Measurements from ENCODE around the gene CLCN4. TPM values are rescaled to one million over a fixed set of nuclear protein-coding genes. Genes with fewer than 3 reads are reported as not detected.

Gene CLCN4
- total RNA-seq, 4 donors from 2014 or later = 7.1 to 19.1 (median 15.9) TPM

DNA sequence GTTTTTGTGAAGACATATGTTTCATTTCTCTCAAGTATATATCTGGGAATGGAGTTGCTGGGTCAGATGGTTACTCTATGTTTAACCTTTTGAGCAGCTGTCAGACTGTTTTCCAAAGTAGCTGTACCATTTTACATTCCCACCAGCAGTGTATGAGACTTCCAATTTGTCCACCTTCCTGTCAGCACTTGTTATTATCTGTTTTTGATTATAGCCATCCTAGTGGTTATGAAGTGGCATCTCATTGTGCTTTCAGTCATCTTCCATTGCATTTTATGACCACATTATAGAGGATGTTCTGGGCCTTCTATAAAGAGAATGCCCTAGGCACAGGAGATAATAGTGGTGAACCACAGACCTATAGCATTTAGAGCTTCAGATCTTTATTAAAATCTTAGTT, 39.2 kb downstream of the CLCN4 start:
- H3K4me3 ChIP-seq (replicated peaks in 1 of 3) = no peak overlapping the region
- no peaks in the 10 kb centered on the region for H3K4me1 ChIP-seq
- H3K27ac ChIP-seq = no peak overlapping the region
- intact Hi-C loops (cut with DNase I) = loop anchor here (10.0 kb wide), 2 partner anchors 439 to 529 kb away; no protein-coding TSS in a partner anchor
- H3K9me3 ChIP-seq = no peaks in the 10 kb centered on the region
- H3K27me3 ChIP-seq = no peaks in the 10 kb centered on the region
- DNase-seq = no peak
- TF ChIP-seq, protein P1, sequence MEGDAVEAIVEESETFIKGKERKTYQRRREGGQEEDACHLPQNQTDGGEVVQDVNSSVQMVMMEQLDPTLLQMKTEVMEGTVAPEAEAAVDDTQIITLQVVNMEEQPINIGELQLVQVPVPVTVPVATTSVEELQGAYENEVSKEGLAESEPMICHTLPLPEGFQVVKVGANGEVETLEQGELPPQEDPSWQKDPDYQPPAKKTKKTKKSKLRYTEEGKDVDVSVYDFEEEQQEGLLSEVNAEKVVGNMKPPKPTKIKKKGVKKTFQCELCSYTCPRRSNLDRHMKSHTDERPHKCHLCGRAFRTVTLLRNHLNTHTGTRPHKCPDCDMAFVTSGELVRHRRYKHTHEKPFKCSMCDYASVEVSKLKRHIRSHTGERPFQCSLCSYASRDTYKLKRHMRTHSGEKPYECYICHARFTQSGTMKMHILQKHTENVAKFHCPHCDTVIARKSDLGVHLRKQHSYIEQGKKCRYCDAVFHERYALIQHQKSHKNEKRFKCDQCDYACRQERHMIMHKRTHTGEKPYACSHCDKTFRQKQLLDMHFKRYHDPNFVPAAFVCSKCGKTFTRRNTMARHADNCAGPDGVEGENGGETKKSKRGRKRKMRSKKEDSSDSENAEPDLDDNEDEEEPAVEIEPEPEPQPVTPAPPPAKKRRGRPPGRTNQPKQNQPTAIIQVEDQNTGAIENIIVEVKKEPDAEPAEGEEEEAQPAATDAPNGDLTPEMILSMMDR (IDR thresholded peaks at IDR 0.05) = no peak
- no peak for TF ChIP-seq POLR2A (IDR thresholded peaks at IDR 0.05)
- H3K36me3 ChIP-seq = peaks cover 0 to 6% of the 10 kb centered on the region in 2 donors

DNA sequence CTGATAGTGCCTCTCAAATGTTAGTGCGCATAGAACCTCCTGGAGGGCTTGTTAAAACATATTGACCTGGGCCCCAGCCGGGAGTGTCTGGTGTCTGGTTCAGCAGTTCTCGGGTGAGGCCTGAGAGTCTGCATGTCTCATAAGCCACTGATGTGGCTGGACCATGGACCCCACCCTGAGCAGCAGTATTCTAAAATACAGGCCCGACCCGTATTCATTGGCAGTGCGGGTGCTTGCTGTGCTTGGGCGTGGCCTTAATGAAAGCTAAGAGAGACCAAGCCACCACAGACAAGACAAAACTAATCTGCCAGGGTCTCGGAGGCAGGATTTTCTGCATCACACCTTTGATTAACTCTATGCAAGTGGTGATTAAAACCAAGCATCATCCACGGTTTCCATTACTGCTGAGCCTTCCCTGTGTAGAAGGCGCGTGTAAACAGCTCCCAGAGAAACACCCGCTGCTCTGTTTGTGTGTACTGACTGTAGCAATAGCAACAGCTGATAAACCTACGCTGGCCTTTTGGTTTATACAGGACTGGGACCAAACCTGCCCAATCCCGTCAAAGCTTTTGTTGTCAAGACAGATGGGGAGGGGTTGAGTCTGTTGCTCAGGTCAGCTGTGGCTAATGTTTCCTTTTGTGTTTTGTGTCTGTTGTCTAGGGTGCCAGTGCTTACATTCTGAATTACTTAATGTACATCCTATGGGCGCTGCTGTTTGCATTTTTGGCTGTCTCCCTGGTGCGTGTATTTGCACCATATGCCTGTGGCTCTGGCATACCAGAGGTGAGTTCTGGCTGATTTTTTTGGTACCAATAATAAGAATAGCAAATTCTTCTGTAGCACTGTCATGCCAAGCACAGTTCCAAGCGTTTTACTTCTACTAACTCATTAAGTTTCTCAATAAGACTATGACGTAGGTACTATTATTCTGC, 40.8 kb downstream of the CLCN4 start:
- intact Hi-C loops (cut with DNase I) = loop anchor here (10.0 kb wide), 2 partner anchors 437 to 527 kb away; no protein-coding TSS in a partner anchor
- H3K4me3 ChIP-seq (replicated peaks in 1 of 3) = no peak overlapping the region
- no peak overlapping the region for H3K27ac ChIP-seq
- TF ChIP-seq, protein P1 (IDR thresholded peaks at IDR 0.05) = no peak
- no peak for TF ChIP-seq POLR2A (IDR thresholded peaks at IDR 0.05)
- peaks cover 0 to 6% of the 10 kb centered on the region in 2 donors for H3K36me3 ChIP-seq
- DNase-seq = no peak
- WGBS, 2 donors = 92% methylated on average over 11 to 16 of the region's 18 CpGs
- H3K9me3 ChIP-seq = no peaks in the 10 kb centered on the region
- no peaks in the 10 kb centered on the region for H3K27me3 ChIP-seq
- no peaks in the 10 kb centered on the region for H3K4me1 ChIP-seq

DNA sequence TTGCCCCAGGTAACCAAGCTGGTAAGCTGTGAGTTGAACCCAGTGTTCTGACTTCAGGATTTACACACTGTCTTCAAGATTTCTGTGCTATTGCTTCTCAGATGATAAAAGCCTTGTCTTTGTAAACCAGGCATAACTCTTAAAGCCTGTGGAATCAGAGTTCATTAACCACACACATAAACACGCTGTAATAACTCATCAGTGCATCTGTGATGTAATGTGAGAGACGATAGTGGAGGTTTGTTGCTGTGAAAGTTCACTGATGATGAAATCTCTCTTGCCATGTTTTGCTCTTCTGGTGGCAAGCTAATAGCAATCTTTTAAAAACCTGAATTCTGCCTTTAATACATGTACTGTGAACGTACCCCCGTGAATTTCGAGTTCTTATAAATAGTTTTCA, 41.5 kb downstream of the CLCN4 start:
- TF ChIP-seq, protein P1 (IDR thresholded peaks at IDR 0.05) = no peak
- TF ChIP-seq POLR2A (IDR thresholded peaks at IDR 0.05) = no peak

DNA sequence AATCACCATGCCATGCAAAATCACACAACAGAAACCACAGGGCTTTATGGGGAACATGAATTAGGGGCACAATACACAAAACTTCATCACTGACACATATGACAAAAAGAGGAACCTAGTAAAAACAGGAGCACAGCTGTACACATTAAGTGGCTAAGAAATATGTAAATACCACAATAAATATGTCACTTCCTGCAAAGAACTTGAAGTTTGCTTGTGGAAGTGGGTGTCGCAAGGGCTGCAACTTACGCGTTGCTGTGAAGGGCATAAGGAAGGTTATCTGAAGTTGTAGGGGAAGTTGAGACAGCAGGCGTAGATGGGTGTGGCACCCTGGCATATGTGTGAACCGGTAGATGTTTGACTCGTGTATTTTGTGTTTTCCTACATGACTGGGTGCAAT, 42.4 kb downstream of the CLCN4 start:
- H3K36me3 ChIP-seq = peaks cover 0 to 6% of the 10 kb centered on the region in 2 donors
- H3K9me3 ChIP-seq = no peaks in the 10 kb centered on the region
- H3K27me3 ChIP-seq = no peaks in the 10 kb centered on the region
- intact Hi-C loops (cut with DNase I) = loop anchor here (10.0 kb wide), 2 partner anchors 436 to 526 kb away; no protein-coding TSS in a partner anchor
- TF ChIP-seq, protein P1 (IDR thresholded peaks at IDR 0.05) = no peak
- no peak for TF ChIP-seq POLR2A (IDR thresholded peaks at IDR 0.05)
- peak in 1 of 2 donors; percentile 8 for DNase-seq
- no peak overlapping the region for H3K27ac ChIP-seq
- H3K4me1 ChIP-seq = no peaks in the 10 kb centered on the region
- no peak overlapping the region for H3K4me3 ChIP-seq (replicated peaks in 1 of 3)
- WGBS, 2 donors = 83 to 91% methylated on average over 6 of the region's 6 CpGs

More for the DNA sequence above, 41.5 kb downstream of the CLCN4 start:
- Histone ChIP-seq H3K4me1 (no peaks in the 10 kb centered on the region), H3K36me3 (peaks cover 0 to 6% of the 10 kb centered on the region in 2 donors), H3K4me3 (replicated peaks in 1 of 3) (no peak overlapping the region), H3K9me3 (no peaks in the 10 kb centered on the region), H3K27me3 (no peaks in the 10 kb centered on the region), H3K27ac (no peak overlapping the region)
- intact Hi-C loops (cut with DNase I) = loop anchor here (10.0 kb wide), 2 partner anchors 437 to 527 kb away; no protein-coding TSS in a partner anchor
- DNase-seq = no peak
- WGBS, 2 donors = 95 to 98% methylated on average over 5 of the region's 5 CpGs

DNA sequence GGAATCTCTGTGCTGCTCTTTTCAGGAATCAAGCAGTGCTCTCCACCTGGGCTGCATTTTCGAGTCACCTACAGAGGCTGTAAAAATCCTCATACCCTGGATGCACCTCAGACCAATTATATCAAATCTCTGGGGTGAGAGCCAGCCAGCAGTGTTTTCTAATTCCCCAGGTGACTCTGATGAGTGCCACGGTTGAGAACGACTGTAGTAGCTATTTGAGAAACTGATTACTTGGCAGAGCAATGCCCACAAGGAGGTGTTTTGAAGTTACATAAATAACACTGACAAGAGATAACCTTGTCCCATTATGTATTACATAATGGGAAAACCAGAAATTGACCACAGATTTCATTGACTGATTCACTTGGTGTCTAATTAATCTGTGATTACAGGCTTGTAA, 46.8 kb downstream of the CLCN4 start:
- Histone ChIP-seq H3K4me3 (replicated peaks in 1 of 3) (no peak overlapping the region), H3K4me1 (no peaks in the 10 kb centered on the region), H3K27ac (no peak overlapping the region), H3K9me3 (no peaks in the 10 kb centered on the region), H3K27me3 (no peaks in the 10 kb centered on the region), H3K36me3 (peaks cover 0 to 2% of the 10 kb centered on the region in 2 donors)
- TF ChIP-seq, protein P1 (IDR thresholded peaks at IDR 0.05) = no peak
- TF ChIP-seq POLR2A (IDR thresholded peaks at IDR 0.05) = no peak
- WGBS, 2 donors = 66 to 83% methylated on average over 3 of the region's 3 CpGs
- intact Hi-C loops (cut with DNase I) = no loop called here
- no peak for DNase-seq
